ENCODE measurements around the gene PEX11G. TPM values are rescaled to one million over a fixed set of nuclear protein-coding genes. Genes with fewer than 3 reads are reported as not detected.

PEX11G gene
- total RNA-seq, 3 donors from 2014 or later = 0.76 to 1.1 (median 0.90) TPM

DNA sequence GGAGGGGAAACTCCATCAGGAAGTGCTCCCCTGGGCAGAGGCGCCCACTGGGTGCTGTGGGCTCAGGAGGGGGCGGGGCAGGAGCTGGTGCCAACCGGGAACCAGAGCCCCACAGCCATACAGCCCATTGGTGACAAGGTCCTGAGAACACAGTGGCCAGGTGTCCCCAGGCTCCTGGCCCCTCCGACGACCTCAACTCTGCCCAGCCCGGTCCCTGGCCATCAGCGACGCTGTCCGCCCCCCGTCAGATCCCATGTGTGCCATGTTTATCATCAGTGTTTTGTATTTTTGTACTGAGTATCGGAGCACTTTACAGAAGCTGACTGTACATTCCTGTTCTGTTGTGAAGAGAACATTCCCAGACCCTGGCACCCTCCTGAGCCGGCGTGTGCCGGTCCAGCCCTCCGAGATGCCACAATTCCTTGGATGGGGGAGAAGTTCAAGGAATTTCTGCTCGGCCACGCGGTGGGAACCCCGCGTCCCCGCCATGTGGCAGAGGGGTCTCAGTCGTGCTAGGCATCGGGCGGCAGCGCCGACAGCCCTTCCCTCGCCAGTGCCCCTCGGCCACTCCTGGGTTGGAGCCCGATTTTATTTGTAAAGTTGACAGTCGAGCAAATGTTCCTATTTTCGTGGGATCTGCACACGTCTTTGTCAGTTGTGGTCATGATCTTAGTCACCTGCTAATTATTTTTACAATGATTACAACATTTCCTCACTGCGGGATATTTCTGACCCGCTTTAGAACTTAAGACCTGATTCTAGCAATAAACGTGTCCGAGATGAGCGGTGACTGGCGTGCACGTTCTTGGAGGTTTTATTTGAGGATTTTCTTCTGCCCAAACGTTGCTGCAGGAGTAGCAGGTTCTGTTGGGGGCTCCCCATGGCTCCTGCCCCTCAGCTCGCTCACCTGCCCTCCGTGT lies 16.9 kb downstream of the PEX11G start:
- Mint-ChIP-seq H3K9me3 (no peaks in the 10 kb centered on the region), H3K4me3 (no peak overlapping the region), H3K36me3 (ENCODE audit: insufficient read depth) (peaks cover 2% of the 10 kb centered on the region), H3K4me1 (ENCODE audit: low read depth) (no peaks in the 10 kb centered on the region), H3K27me3 (ENCODE audit: low read depth) (no peaks in the 10 kb centered on the region)
- ATAC-seq (no peak), DNase-seq (no peak)

DNA sequence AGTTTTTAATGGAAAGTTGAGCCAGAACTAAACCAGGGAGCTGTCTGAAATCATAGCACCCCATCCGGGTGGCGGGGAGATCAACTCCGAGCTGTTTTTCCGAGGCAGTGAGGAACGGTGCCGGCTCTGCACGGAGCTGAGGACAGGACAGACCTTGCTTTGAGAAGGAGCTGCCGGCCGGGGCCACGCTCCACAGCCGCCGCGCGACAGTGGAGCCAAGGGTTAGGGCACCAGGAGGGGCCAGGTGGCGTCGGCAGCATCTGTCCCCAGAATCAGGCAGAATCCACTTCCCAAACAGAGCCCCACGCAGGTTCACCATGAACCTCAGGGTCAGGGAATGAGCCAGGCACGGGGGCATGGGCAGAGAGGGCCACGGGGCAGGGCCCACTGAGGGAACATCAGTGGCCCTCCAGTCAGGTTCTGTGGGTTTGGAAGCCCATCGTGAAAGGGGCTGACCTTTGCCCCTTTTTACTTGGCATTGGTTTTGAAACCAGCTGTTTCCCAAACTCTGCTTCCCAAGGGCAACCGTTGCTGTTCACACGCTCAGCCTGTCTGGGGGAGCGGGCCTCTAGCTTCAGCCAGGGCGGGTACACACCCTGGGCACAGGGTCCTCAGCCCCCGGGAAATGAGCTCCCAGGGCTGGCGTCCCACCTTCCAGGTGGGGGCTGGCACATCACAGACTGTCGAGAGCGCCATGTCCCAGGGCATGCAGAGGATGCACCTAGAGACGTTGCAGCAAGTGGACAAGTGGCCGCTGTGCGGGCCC lies 18.1 kb downstream of the PEX11G start:
- DNase-seq (no peak), ATAC-seq (no peak)
- H3K9me3 Mint-ChIP-seq = no peaks in the 10 kb centered on the region
- H3K4me3 Mint-ChIP-seq = no peak overlapping the region
- H3K27me3 Mint-ChIP-seq (ENCODE audit: low read depth) = no peaks in the 10 kb centered on the region
- peaks cover 2% of the 10 kb centered on the region for H3K36me3 Mint-ChIP-seq (ENCODE audit: insufficient read depth)
- H3K4me1 Mint-ChIP-seq (ENCODE audit: low read depth) = no peaks in the 10 kb centered on the region

DNA sequence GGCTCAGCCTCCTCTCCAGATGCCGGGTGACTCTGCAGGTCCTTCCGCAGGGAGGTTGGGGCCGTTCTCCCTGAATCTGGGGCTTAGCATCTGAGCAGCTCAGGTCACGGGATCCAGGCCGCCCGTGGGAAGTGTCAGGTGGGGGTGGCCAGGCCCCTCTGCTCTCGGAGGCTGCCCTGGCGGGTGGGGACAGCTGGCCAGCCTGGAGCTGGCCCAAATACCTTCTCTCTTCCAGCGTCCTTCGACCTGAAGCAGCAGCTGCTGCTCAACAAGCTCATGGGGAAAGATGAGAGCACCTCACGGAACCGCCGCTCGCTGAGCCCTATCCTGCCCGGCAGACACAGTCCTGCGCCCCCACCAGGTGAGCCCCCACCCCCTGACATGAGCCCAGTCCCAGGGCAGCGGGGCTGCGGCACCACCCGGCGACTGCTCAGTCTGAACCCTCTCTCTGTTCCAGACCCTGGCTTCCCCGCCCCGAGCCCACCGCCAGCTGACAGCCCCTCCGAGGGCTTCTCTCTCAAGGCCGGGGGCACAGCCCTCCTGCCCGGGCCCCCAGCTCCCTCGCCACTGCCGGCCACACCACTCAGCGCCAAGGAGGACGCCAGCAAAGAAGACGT lies 19.1 kb downstream of the PEX11G start:
- ATAC-seq = no peak
- DNase-seq = no peak
- Mint-ChIP-seq H3K9me3 (no peaks in the 10 kb centered on the region), H3K36me3 (ENCODE audit: insufficient read depth) (peaks cover 2% of the 10 kb centered on the region), H3K4me1 (ENCODE audit: low read depth) (no peaks in the 10 kb centered on the region), H3K27me3 (ENCODE audit: low read depth) (no peaks in the 10 kb centered on the region), H3K4me3 (no peak overlapping the region)

DNA sequence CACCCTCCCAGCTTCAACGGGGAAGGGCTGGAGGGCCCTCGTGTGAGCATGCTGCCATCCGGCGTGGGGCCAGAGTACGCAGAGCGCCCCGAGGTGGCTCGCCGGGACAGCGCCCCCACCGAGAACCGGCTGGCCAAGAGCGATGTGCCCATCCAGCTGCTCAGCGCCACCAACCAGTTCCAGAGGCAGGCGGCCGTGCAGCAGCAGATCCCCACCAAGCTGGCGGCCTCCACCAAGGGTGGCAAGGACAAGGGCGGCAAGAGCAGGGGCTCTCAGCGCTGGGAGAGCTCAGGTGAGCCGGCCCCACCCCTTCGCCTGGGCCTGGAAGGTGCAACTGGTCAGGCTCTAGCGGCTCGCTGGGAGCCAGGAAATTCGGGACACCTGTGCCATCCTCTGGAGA lies 20.0 kb downstream of the PEX11G start:
- no peak for ATAC-seq
- DNase-seq = no peak
- H3K4me3 Mint-ChIP-seq = no peak overlapping the region
- no peaks in the 10 kb centered on the region for H3K27me3 Mint-ChIP-seq (ENCODE audit: low read depth)
- H3K4me1 Mint-ChIP-seq (ENCODE audit: low read depth) = no peaks in the 10 kb centered on the region
- H3K9me3 Mint-ChIP-seq = no peaks in the 10 kb centered on the region
- H3K36me3 Mint-ChIP-seq (ENCODE audit: insufficient read depth) = peaks cover 2% of the 10 kb centered on the region

DNA sequence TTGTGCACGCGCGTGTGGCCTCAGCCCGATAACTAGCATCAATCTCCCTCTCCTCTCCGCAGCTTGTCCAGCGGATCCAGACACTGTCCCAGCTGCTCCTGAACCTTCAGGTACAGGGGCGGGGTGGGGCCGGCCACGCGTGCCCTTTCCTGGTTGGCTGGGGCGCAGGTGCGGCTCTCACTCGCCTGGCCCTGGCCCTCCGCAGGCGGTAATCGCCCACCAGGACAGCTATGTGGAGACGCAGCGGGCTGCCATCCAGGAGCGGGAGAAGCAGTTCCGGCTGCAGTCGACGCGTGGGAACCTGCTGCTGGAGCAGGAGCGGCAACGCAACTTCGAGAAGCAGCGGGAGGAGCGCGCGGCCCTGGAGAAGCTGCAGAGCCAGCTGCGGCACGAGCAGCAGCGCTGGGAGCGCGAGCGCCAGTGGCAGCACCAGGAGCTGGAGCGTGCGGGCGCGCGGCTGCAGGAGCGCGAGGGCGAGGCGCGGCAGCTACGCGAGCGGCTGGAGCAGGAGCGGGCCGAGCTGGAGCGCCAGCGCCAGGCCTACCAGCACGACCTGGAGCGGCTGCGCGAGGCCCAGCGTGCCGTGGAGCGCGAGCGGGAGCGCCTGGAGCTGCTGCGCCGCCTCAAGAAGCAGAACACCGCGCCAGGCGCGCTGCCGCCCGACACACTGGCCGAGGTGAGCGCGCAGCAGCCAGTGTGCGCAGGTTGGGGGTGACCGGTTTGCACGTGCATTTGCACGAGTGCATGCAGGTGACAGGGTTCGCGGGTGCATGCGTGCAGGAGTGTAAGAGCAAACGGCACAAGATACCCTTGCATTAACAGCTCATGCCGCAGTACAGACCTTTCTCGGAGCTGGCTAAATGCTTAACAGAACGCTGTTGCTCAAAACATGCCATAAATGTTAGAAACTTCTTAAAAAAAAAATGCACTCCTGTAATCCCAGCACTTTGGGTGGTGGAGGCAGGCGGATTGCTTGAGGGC lies 21.5 kb downstream of the PEX11G start:
- no peak overlapping the region for H3K4me3 Mint-ChIP-seq
- H3K4me1 Mint-ChIP-seq (ENCODE audit: low read depth) = no peaks in the 10 kb centered on the region
- no peak for ATAC-seq
- H3K27me3 Mint-ChIP-seq (ENCODE audit: low read depth) = no peaks in the 10 kb centered on the region
- no peak for DNase-seq
- H3K9me3 Mint-ChIP-seq = no peaks in the 10 kb centered on the region
- peaks cover 7% of the 10 kb centered on the region for H3K36me3 Mint-ChIP-seq (ENCODE audit: insufficient read depth)

DNA sequence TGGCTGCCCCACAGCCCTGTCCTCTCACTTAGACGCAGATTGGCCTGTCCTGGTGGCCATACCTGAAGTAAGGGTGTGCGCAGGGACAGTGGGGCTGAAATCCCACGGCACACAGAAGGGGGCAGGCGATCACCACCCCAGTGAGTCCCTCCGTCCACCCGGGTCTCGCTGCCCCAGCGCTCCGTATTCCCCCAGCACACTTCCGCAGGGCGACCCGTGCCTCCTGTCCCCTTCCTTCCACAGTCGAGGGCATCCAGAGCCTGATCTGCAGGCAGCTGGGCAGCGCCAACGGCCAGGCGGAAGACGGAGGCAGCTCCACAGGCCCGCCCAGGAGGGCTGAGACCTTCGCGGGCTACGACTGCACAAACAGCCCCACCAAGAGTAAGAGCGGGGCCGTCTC lies 25.3 kb downstream of the PEX11G start:
- no peak overlapping the region for H3K4me3 Mint-ChIP-seq
- H3K9me3 Mint-ChIP-seq = no peaks in the 10 kb centered on the region
- no peaks in the 10 kb centered on the region for H3K27me3 Mint-ChIP-seq (ENCODE audit: low read depth)
- DNase-seq (no peak), ATAC-seq (no peak)
- H3K4me1 Mint-ChIP-seq (ENCODE audit: low read depth) = no peaks in the 10 kb centered on the region
- peaks cover 11% of the 10 kb centered on the region for H3K36me3 Mint-ChIP-seq (ENCODE audit: insufficient read depth)

DNA sequence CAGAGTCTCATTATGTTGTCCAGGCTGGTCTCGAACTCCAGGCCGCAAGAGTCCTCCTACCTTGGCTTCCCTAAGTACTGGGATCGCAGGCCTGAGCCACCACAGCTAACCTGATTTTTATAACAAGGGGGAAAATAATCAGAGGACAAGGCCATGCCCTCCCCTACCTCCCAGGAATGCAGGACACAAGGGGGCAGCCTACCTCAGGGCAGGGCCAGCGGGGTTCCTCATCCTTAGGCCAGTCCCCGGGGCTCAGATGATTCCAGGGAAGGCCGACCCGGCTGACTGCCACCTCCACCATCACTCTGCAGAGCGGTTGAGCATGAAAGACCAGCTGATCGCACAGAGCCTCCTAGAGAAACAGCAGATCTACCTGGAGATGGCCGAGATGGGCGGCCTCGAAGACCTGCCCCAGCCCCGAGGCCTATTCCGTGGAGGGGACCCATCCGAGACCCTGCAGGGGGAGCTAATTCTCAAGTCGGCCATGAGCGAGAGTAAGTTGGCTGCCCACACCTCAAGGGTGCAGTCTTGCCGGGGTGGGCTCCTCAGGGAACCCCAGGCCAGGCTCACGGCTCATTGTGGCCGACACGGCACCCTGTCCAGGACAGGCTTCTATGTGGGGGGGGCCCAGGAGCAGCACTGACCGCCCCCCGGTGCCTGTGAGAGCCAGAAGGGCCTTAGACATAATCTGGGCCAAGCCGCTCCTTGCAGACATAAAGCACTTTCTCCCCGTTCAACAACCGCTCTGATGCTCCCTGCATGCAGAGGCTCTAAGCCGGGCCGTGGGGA lies 26.8 kb downstream of the PEX11G start:
- no peak for ATAC-seq
- H3K4me3 Mint-ChIP-seq = no peak overlapping the region
- DNase-seq = no peak
- no peaks in the 10 kb centered on the region for H3K9me3 Mint-ChIP-seq
- peaks cover 12% of the 10 kb centered on the region for H3K36me3 Mint-ChIP-seq (ENCODE audit: insufficient read depth)
- no peaks in the 10 kb centered on the region for H3K4me1 Mint-ChIP-seq (ENCODE audit: low read depth)
- no peaks in the 10 kb centered on the region for H3K27me3 Mint-ChIP-seq (ENCODE audit: low read depth)

DNA sequence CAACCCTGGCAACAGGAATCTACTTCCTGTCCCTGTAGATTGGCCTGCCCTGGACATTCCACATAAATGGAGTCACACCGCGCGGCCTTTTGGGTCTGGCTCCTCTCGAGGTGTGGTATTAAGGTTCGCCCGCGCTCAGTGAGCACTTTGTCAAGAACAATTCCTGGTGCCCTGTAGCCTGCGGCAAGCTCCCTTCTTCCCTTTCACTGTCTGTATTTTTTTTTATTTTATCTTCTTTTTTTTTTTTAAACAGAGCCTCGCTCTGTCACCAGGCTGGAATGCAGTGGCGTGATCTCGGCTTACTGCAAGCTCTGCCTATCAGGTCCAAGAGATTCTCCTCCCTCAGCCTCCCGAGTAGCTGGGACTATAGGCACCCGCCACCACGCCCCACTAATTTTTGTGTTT lies 28.3 kb downstream of the PEX11G start:
- Mint-ChIP-seq H3K4me3 (no peak overlapping the region), H3K9me3 (no peaks in the 10 kb centered on the region), H3K4me1 (ENCODE audit: low read depth) (peaks cover under 1% of the 10 kb centered on the region), H3K27me3 (ENCODE audit: low read depth) (no peaks in the 10 kb centered on the region), H3K36me3 (ENCODE audit: insufficient read depth) (peaks cover 24% of the 10 kb centered on the region)
- no peak for ATAC-seq
- no peak for DNase-seq

DNA sequence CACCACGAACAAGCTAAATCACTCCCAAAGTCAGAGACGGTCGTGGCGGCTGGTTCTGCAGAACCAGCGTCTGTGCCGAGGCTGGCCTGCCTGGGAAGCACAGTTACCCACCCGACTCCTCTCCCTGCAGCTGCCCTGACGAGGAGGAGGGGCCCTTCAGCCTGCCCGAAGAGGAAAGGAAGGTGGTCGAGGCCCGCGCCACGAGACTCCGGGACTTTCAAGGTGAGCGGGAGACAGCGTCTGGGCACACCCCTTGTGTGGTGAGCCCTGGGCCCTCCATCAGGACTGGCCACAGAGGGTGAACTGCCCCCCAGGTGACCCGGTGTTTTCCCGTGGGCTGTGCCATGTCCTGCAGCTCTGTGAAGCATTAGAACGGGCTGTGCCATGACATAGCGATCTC lies 29.1 kb downstream of the PEX11G start:
- H3K4me1 Mint-ChIP-seq (ENCODE audit: low read depth) = peaks cover 5% of the 10 kb centered on the region
- H3K9me3 Mint-ChIP-seq = no peaks in the 10 kb centered on the region
- H3K27me3 Mint-ChIP-seq (ENCODE audit: low read depth) = no peaks in the 10 kb centered on the region
- no peak overlapping the region for H3K4me3 Mint-ChIP-seq
- no peak for DNase-seq
- H3K36me3 Mint-ChIP-seq (ENCODE audit: insufficient read depth) = peaks cover 32% of the 10 kb centered on the region
- no peak for ATAC-seq

DNA sequence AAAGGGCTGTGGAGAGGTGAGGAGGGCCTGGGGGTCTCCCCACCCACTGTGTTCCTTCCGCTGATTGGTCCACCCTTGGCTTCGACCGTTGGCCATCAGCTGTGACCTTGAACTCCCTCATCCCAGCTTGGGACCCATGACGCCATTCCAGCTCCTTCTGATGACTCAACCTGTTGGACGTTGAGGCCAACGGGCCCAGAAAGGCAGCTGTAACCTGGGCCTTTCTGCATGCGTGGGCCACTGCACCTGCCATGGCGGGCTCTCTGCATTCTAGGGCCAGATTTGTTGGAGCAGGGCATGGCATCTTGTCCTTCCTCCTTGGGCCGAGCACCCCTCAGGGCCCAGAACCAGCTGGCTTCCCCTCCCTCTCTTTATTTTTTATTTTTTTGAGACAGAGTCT lies 30.2 kb downstream of the PEX11G start:
- Mint-ChIP-seq H3K4me3 (no peak overlapping the region), H3K9me3 (no peaks in the 10 kb centered on the region), H3K27me3 (ENCODE audit: low read depth) (no peaks in the 10 kb centered on the region), H3K4me1 (ENCODE audit: low read depth) (peaks cover 5% of the 10 kb centered on the region), H3K36me3 (ENCODE audit: insufficient read depth) (peaks cover 43% of the 10 kb centered on the region)
- ATAC-seq (no peak), DNase-seq (no peak)

DNA sequence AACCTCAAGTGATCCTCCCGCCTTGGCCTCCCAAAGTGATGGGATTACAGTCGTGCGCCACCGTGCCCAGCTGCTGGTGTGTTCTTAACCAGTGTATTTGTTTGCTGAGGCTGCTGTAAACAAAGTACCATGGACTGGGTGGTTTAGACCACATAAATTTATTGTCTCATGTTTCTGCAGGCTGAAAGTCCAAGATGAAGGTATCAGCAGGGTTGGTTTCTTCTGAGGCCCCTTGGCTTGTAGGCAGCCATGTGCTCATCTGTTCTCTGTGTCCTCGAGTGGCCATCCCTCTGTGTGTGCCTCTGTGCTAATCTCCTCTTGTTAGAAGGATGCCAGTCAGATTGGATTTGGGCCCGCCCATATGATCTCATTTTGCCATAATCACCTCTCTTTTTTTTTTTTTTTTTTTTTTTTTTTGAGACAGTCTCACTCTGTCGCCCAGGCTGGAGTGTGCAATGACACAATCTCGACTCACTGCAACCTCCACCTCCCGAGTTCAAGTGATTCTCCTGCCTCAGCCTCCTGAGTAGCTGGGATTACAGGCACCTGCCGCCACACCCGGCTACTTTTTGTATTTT lies 31.8 kb downstream of the PEX11G start:
- H3K4me1 Mint-ChIP-seq (ENCODE audit: low read depth) = peaks cover 7% of the 10 kb centered on the region
- H3K36me3 Mint-ChIP-seq (ENCODE audit: insufficient read depth) = peaks cover 44% of the 10 kb centered on the region
- no peaks in the 10 kb centered on the region for H3K9me3 Mint-ChIP-seq
- no peak overlapping the region for H3K4me3 Mint-ChIP-seq
- no peak for DNase-seq
- H3K27me3 Mint-ChIP-seq (ENCODE audit: low read depth) = no peaks in the 10 kb centered on the region
- no peak for ATAC-seq

DNA sequence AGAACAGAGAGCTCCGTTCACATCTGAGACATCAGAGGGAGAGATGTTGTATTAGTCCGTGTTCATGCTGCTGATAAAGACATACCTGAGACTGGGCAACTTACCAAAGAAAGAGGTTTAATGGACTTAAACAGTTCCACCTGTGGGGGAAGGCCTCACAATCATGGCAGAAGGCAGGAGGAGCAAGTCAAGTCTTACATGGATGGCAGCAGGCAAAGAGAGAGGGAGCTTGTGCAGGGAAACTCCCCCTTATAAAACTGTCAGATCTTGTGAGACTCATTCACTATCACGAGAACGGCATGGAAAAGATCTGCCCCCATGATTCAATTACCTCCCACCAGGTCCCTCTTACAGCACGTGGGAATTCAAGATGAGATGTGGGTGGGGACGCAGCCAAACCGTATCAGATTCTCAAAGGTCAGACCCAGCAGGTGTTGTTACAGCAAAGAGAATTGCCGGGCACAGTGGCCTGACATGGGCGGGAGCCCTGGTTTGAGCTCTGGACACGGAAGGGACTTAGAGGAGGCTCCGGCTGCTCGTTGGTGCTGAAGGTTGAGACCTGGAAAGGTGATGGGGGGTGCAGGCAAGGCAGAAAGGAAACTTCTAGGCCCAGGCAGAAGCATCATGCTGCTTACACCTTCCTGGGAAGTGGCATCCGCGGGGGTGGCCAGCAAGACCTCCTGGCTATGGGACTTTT lies 33.1 kb downstream of the PEX11G start:
- H3K36me3 Mint-ChIP-seq (ENCODE audit: insufficient read depth) = peaks cover 49% of the 10 kb centered on the region
- no peak overlapping the region for H3K4me3 Mint-ChIP-seq
- H3K4me1 Mint-ChIP-seq (ENCODE audit: low read depth) = peaks cover 9% of the 10 kb centered on the region
- DNase-seq (no peak), ATAC-seq (no peak)
- no peaks in the 10 kb centered on the region for H3K27me3 Mint-ChIP-seq (ENCODE audit: low read depth)
- no peaks in the 10 kb centered on the region for H3K9me3 Mint-ChIP-seq

Data from activated T-cell treated with anti-CD3 and anti-CD28 coated beads, Interleukin-2, amount 50 U/mL, for 4 hours (primary cell).